Uterus (tissue), 4 donors: ENCODE results near the gene NOL12. TPM values are rescaled to one million over a fixed set of nuclear protein-coding genes. Genes with fewer than 3 reads are reported as not detected.

ENCODE experiments used
- DNase-seq, 2 donors: peaks; one replicate each; pipeline ENCODE4 v3.0.0-alpha.2; 2019 to 2020
- H3K27ac ChIP-seq, 2 donors: fragments of 200-600 bp; sonication (generic); 1 replicate in 1 of 2; 2 replicates in 1 of 2; pipeline ENCODE4 v1.5.1; 2016 to 2018
- H3K27me3 ChIP-seq, 2 donors: fragments of 200-600 bp; sonication (generic); one replicate each; pipeline ENCODE4 v1.5.1; 2018 to 2019; ENCODE audit warnings: control low read depth in 1 of 2
- H3K36me3 ChIP-seq, 2 donors: fragments of 200-600 bp; sonication (generic); one replicate each; pipeline ENCODE4 v1.5.1; 2019; ENCODE audit warnings: control low read depth in 1 of 2
- H3K4me1 ChIP-seq, 2 donors: fragments of 200-600 bp; sonication (generic); one replicate each; pipeline ENCODE4 v1.5.1; 2018 to 2019; ENCODE audit warnings: control low read depth in 1 of 2
- H3K4me3 ChIP-seq, 2 donors: fragments of 200-600 bp; sonication (generic); 1 replicate in 1 of 2; 2 replicates in 1 of 2; pipeline ENCODE4 v1.5.1; 2018 to 2019; ENCODE audit warnings: mild to moderate bottlenecking in 1 of 2
- H3K9me3 ChIP-seq, 2 donors: fragments of 200-600 bp; sonication (generic); one replicate each; pipeline ENCODE4 v1.5.1; 2019; ENCODE audit warnings: control low read depth in 1 of 2
- CTCF ChIP-seq, 4 experiments: fragments of 200-600 bp in 2 of 4; fragments of 450-650 bp in 2 of 4; sonication (generic) in 2 of 4; IDR thresholded peaks; one replicate each; pipeline ENCODE4 v1.5.1; 2016 to 2019; ENCODE audit warnings: antibody characterized with exemption in 4 of 4, mild to moderate bottlenecking in 2 of 4, moderate library complexity in 1 of 4
- POLR2A ChIP-seq, 2 donors: fragments of 450-650 bp; IDR thresholded peaks; one replicate each; pipeline ENCODE4 v1.6.1; 2016; ENCODE audit warnings: antibody characterized with exemption in 2 of 2, mild to moderate bottlenecking in 1 of 2, moderate library complexity in 1 of 2
- intact Hi-C: fragments of 100-400 bp; cut with DNase I; formaldehyde crosslinking; loops from one replicate; pipeline ENCODE4 v1.15.1; 2023; ENCODE audit warnings: low total_unique reads
- small RNA-seq: library from RNA; depleted of rRNA; stranded (forward); fragments of <200 nt; gene quantifications from one replicate; pipeline ENCODE3, GENCODE V24; 2016
- total RNA-seq, 4 donors: library from RNA; depleted of rRNA in 3 of 4; stranded (reverse); fragments of >200 nt in 3 of 4; gene quantifications; one replicate each; pipeline versions ENCODE4 v1.1.0 to v1.2.4, GENCODE V29; 2014 to 2023
- donor health status: DM: yes; HTN: yes; CAD: no.

Gene NOL12
- total RNA-seq, 4 donors from 2014 or later: 11.8 to 74.3 (median 20.9) TPM

GRCh38 chr22:37741312-37741795 is 55.2 kb downstream of the NOL12 start:
- no peaks in the 10 kb centered on the region for H3K9me3 ChIP-seq
- peak; percentile 97 to 98 for DNase-seq
- no peak overlapping the region for H3K4me3 ChIP-seq
- intact Hi-C loops: no loop called here
- TF ChIP-seq CTCF (IDR thresholded peaks at IDR 0.05) (no peak), POLR2A (IDR thresholded peaks at IDR 0.05) (no peak)
- H3K27ac ChIP-seq: peak overlapping the region; percentile 72 to 93
- no peaks in the 10 kb centered on the region for H3K36me3 ChIP-seq
- peaks cover 21 to 28% of the 10 kb centered on the region in 2 donors for H3K4me1 ChIP-seq
- H3K27me3 ChIP-seq: no peaks in the 10 kb centered on the region

GRCh38 chr22:37742376-37743171 is 56.4 kb downstream of the NOL12 start:
- Histone ChIP-seq H3K27ac (peak overlapping the region; percentile 72 to 93), H3K36me3 (no peaks in the 10 kb centered on the region), H3K27me3 (no peaks in the 10 kb centered on the region), H3K4me3 (no peak overlapping the region), H3K4me1 (peaks cover 21 to 34% of the 10 kb centered on the region in 2 donors), H3K9me3 (no peaks in the 10 kb centered on the region)
- DNase-seq: peak; percentile 70 to 79
- intact Hi-C loops: no loop called here
- TF ChIP-seq CTCF (IDR thresholded peaks at IDR 0.05) (no peak), POLR2A (IDR thresholded peaks at IDR 0.05) (no peak)

Small RNAs within 50 kb of the gene (small RNA-seq; reads per million reads assigned to genes)
- gene RN7SL385P: not detected

Other genes starting within 250 kb of the NOL12 start
- gene MFNG, start 200.0 kb upstream of the NOL12 start, total RNA-seq: 10 to 100 TPM in 3 of 4 donors, 1 to 10 TPM in 1; 7.6 to 71.2 (median 28.7) TPM
- gene CARD10, start 166.9 kb upstream of the NOL12 start, total RNA-seq: 10 to 100 TPM in 2 of 4 donors, 1 to 10 TPM in 2; 4.6 to 23.4 (median 10.2) TPM
- gene CDC42EP1, start 125.9 kb upstream of the NOL12 start, total RNA-seq: 100 to 1,000 TPM in 1 of 4 donors, 10 to 100 TPM in 3; 10.6 to 101 (median 16.5) TPM
- not detected for gene LGALS2, start 106.3 kb upstream of the NOL12 start, total RNA-seq
- gene GGA1, start 77.5 kb upstream of the NOL12 start, total RNA-seq: 10 to 100 TPM; 16.7 to 78.0 (median 35.3) TPM
- gene SH3BP1, start 46.7 kb upstream of the NOL12 start, total RNA-seq: 10 to 100 TPM in 3 of 4 donors, 1 to 10 TPM in 1; 7.4 to 26.2 (median 14.2) TPM
- 10 to 100 TPM in 1 of 4 donors, 1 to 10 TPM in 2, under 1 TPM in 1; 0.88 to 10.7 (median 3.7) TPM for gene PDXP, start 27.6 kb upstream of the NOL12 start, total RNA-seq
- gene LGALS1, start 10.7 kb upstream of the NOL12 start, total RNA-seq: 1,000 to 10,000 TPM; 1,421 to 3,100 (median 2,146) TPM
- gene TRIOBP, start 10.7 kb downstream of the NOL12 start, total RNA-seq: 100 to 1,000 TPM in 3 of 4 donors, 10 to 100 TPM in 1; 56.2 to 177 (median 127) TPM
- 10 to 100 TPM in 3 of 4 donors, 1 to 10 TPM in 1; 3.8 to 53.8 (median 14.9) TPM for gene GCAT, start 121.6 kb downstream of the NOL12 start, total RNA-seq
- gene GALR3, start 137.0 kb downstream of the NOL12 start, total RNA-seq: not detected
- 10 to 100 TPM in 3 of 4 donors, 1 to 10 TPM in 1; 8.5 to 37.7 (median 20.5) TPM for gene ANKRD54, start 158.0 kb downstream of the NOL12 start, total RNA-seq
- gene EIF3L, start 163.1 kb downstream of the NOL12 start, total RNA-seq: 100 to 1,000 TPM; 290 to 559 (median 413) TPM
- 10 to 100 TPM in 3 of 4 donors, 1 to 10 TPM in 1; 7.4 to 96.6 (median 46.6) TPM for gene MICALL1, start 220.0 kb downstream of the NOL12 start, total RNA-seq